K562 (cell line): ENCODE data around the gene HOXA5. TPM values are rescaled to one million over a fixed set of nuclear protein-coding genes. Genes with fewer than 3 reads are reported as not detected.

ENCODE experiments used
- ATAC-seq: fragments of 200-7000 bp; cut with Tn5 transposase; 3 replicates; pipeline ENCODE4 v1.9.1; 2020; ENCODE audit warnings: moderate library complexity
- BruUV-seq: library from RNA; stranded (reverse); fragments of 400-500 nt; replicated peaks from 2 replicates; lab custom pipeline; 2021; lab: Mats Ljungman, UMichigan
- CTCF ChIA-PET: fragments of 300-600 bp; formaldehyde crosslinking; extraction: SDS; loops from one replicate; lab custom pipeline; 2021; ENCODE audit warnings: low intra/inter-chr PET ratio; lab: Yijun Ruan, JAX
- POLR2A ChIA-PET: fragments of 300-600, 350-650 bp; sonication (Branson Sonifier 250); formaldehyde crosslinking; extraction: SDS; loops from one replicate; lab custom pipeline; 2021; ENCODE audit warnings: antibody characterized with exemption, inconsistent platforms; lab: Yijun Ruan, JAX
- DNase-seq, 4 experiments: peaks; one replicate each; pipeline versions ENCODE4 v3.0.0 to v3.0.0-alpha.2; 2011 to 2018; ENCODE audit warnings: low spot score in 3 of 4, mixed read lengths in 3 of 4; ENCODE audit errors: extremely low read depth in 1 of 4
- FAIRE-seq: peaks from 2 replicates; lab custom pipeline; 2011; peaks lifted over from hg19 to GRCh38; lab: Jason Lieb, UNC
- H2AFZ ChIP-seq: 2 replicates; pipeline ENCODE4 v1.6.0; 2011; ENCODE audit warnings: low read depth, low read length, control low read depth, inconsistent platforms
- H3K27ac ChIP-seq: fragments of 200-600 bp; 3 replicates; pipeline ENCODE4 v1.8.0; 2011; ENCODE audit warnings: low read depth, mild to moderate bottlenecking, control low read depth, inconsistent platforms, low read length, moderate library complexity, mixed read lengths; ENCODE audit errors: extremely low read depth
- H3K27me3 ChIP-seq, 2 experiments: fragments of 300-600 bp in 1 of 2; 2 replicates in 1 of 2; 3 replicates in 1 of 2; pipeline versions ENCODE4 v1.6.0 to v1.8.0; 2011; ENCODE audit warnings: inconsistent platforms in 2 of 2, low read length in 2 of 2, mild to moderate bottlenecking in 1 of 2, mixed read lengths in 1 of 2, moderate library complexity in 1 of 2; ENCODE audit not compliant: control insufficient read depth in 2 of 2, insufficient read depth in 2 of 2
- H3K36me3 ChIP-seq: fragments of 300-600 bp; 3 replicates; pipeline ENCODE4 v1.8.0; 2011; ENCODE audit warnings: mild to moderate bottlenecking, low read length, inconsistent platforms; ENCODE audit not compliant: control insufficient read depth, insufficient read depth
- H3K4me1 ChIP-seq, 2 experiments: fragments of 200-600 bp in 1 of 2; replicated peaks in 1 of 2; 2 replicates in 1 of 2; 3 replicates in 1 of 2; pipeline versions ENCODE4 v1.5.1 to v1.8.0; 2011; ENCODE audit warnings: inconsistent platforms in 2 of 2, low read length in 2 of 2, mild to moderate bottlenecking in 1 of 2, mixed read lengths in 1 of 2, moderate library complexity in 1 of 2; ENCODE audit not compliant: control insufficient read depth in 2 of 2, insufficient read depth in 2 of 2
- H3K4me2 ChIP-seq: 2 replicates; pipeline ENCODE4 v1.6.1; 2011; ENCODE audit warnings: low read length, control low read depth, inconsistent platforms, mixed read lengths; ENCODE audit not compliant: insufficient read depth
- H3K4me3 ChIP-seq: fragments of 200-600 bp; sonication (generic), shearing (Covaris generic); 2 replicates; pipeline ENCODE4 v1.5.1; 2016; ENCODE audit warnings: control low read depth, inconsistent platforms
- H3K79me2 ChIP-seq: fragments of 200-600 bp; 3 replicates; pipeline ENCODE4 v1.8.0; 2011; ENCODE audit warnings: low read length, inconsistent platforms; ENCODE audit not compliant: control insufficient read depth, insufficient read depth
- H3K9ac ChIP-seq, 2 experiments: 2 replicates each; pipeline versions ENCODE4 v1.6.0 to v1.6.1; 2011; ENCODE audit warnings: low read depth in 2 of 2, low read length in 2 of 2, control low read depth in 1 of 2, inconsistent platforms in 1 of 2, mild to moderate bottlenecking in 1 of 2, mixed read lengths in 1 of 2; ENCODE audit not compliant: insufficient read depth in 1 of 2
- H3K9me1 ChIP-seq: one replicate; pipeline ENCODE4 v1.6.0; 2011; ENCODE audit warnings: inconsistent platforms, mild to moderate bottlenecking, low read length, moderate library complexity; ENCODE audit not compliant: control insufficient read depth, insufficient read depth
- H3K9me3 ChIP-seq: replicated peaks from 2 replicates; pipeline ENCODE4 v1.5.1; 2011; ENCODE audit warnings: low read depth, low read length, inconsistent platforms; ENCODE audit not compliant: control insufficient read depth, insufficient read depth
- H4K20me1 ChIP-seq: replicated peaks from 2 replicates; pipeline ENCODE4 v1.6.1; 2011; ENCODE audit warnings: low read length, inconsistent platforms, mixed read lengths; ENCODE audit not compliant: control insufficient read depth, insufficient read depth
- CXXC5 ChIP-seq: fragments of 250-450 bp; sonication (Bioruptor Pico); IDR thresholded peaks from 2 replicates; pipeline ENCODE4 v1.8.0; 2022; ENCODE audit warnings: inconsistent platforms, mild to moderate bottlenecking, moderate library complexity
- E2F6 ChIP-seq, 2 experiments: IDR thresholded peaks; 2 replicates each; pipeline ENCODE4 v1.6.1; 2011; ENCODE audit warnings: borderline replicate concordance in 1 of 2, control low read depth in 1 of 2, low read depth in 1 of 2, low read length in 1 of 2, mild to moderate bottlenecking in 1 of 2, mixed read lengths in 1 of 2, moderate library complexity in 1 of 2; ENCODE audit not compliant: insufficient read depth in 1 of 2, insufficient read length in 1 of 2, poor library complexity in 1 of 2, severe bottlenecking in 1 of 2; ENCODE audit errors: extremely low read depth in 1 of 2
- MEIS2 ChIP-seq: fragments of 450-650 bp; IDR thresholded peaks from 2 replicates; pipeline ENCODE4 v1.6.1; 2014; ENCODE audit warnings: mild to moderate bottlenecking; ENCODE audit not compliant: partially characterized antibody
- MNT ChIP-seq, 2 experiments: fragments of 450-650 bp; conservative IDR thresholded peaks; 2 replicates each; pipeline ENCODE4 v1.6.1; 2017; ENCODE audit warnings: mild to moderate bottlenecking in 2 of 2, moderate library complexity in 2 of 2
- WGBS: fragments of 100-300 bp; shearing (Covaris generic); methylation state at CpG from one replicate; pipeline ENCODE4 v1.1.6; 2016; ENCODE audit warnings: low coverage, mixed read lengths; ENCODE audit not compliant: insufficient coverage; ENCODE audit errors: missing lambda C conversion rate; 5-methylcytosine and 5-hydroxymethylcytosine counted together
- in situ Hi-C: fragments of 300-500 bp; cut with MboI; formaldehyde crosslinking; loops from 4 replicates; pipeline ENCODE4 v1.15.0; 2018; ENCODE audit warnings: inconsistent platforms, mixed read lengths
- intact Hi-C: fragments of 100-400 bp; cut with micrococcal nuclease; formaldehyde crosslinking; loops from 2 replicates; pipeline ENCODE4 v1.14.2; 2022
- polyA plus RNA-seq, 8 experiments: library from polyadenylated mRNA; depleted of rRNA in 4 of 8; stranded (reverse) in 5 of 8; unstranded in 3 of 8; fragments of >200 nt; fragmentation: Nextera tagmentation in 2 of 8; fragmentation: Illumina TruSeq in 1 of 8; extraction: Ambion mirVana in 2 of 8; extraction: Trizol in 1 of 8; gene quantifications; 2 replicates each; pipeline versions ENCODE4 v1.2.1 to v1.2.3, GENCODE V29; 2011 to 2014; ENCODE audit warnings: inconsistent platforms in 1 of 8, missing spikeins in 1 of 8
- total RNA-seq, 7 experiments: library from RNA; depleted of rRNA in 6 of 7; stranded (reverse); fragments of >200 nt in 6 of 7; fragmentation: Illumina TruSeq in 2 of 7; extraction: Trizol in 2 of 7; gene quantifications; 2 replicates each; pipeline versions ENCODE4 v1.2.1 to v1.2.3, GENCODE V29; 2011 to 2021; ENCODE audit warnings: low replicate concordance in 1 of 7

Gene HOXA5
- total and polyA plus RNA-seq, 9 of the 15 experiments (the other 6 are each of a cell fraction or from before 2014, with no cell fraction given), result 0.13 TPM; not detected in 8

DNA sequence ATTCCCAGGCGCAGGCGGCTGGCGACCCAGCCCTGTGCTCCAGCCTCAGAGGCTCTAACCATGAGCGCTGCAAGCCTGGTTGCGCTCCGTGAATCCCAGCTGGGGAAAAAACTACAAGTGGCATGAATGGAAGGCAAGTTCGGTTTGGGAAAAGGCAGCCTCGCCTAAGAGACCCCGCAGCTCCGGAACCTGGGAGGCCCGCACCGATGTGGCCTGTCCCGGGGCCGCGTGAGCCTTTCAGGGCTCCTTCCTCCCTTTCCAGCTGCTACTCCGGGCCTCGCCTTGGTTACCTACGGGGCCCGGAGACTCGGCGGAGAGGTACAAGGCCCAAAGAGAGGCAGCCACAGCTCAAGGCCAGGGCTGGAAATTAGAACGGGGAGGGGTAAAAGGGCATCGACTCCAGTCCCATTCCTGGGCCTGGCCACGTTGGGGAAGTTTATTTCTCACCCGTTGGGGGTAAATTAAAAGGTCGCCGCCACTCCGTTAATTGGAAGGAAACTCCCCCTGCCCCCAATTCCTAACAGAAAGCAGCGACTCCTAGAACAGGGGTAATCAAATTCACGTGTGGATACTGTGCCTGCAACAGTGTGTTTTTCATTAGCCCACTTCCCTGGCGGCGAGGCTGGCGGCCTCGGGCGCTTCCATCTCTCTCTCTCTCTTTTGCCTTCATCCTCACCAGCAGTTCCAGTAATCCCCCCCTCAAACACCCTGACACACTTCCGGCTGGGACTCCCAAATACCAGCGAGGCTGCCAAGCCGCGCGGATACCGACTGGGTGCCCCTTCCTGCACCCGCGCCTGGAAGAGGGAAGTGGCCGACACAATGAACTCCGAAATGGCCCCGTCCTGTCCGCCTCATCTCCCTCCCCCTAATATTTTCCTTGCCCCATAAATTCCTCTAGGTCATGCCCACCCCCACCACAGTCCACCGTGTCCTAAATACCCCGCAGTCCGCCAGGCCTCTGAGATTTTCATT, 23.3 kb upstream of the HOXA5 start:
- WGBS, result 12% methylated on average over 36 of the region's 50 CpGs
- intact Hi-C loops, result no loop called here
- FAIRE-seq, result no peak
- TF ChIP-seq CXXC5 (CRISPR knock-in tag), result no peak
- TF ChIP-seq E2F6 (IDR thresholded peaks at IDR 0.05; ENCODE audit: borderline replicate concordance in 1 of 2, extremely low read depth in 1 of 2, insufficient read depth in 1 of 2, insufficient read length in 1 of 2, low read depth in 1 of 2, low read length in 1 of 2, poor library complexity in 1 of 2, severe bottlenecking in 1 of 2), result no peak
- no peak for TF ChIP-seq MNT (conservative IDR thresholded peaks at IDR 0.05)
- no peak for TF ChIP-seq MEIS2

More for the DNA sequence above, 23.3 kb upstream of the HOXA5 start:
- Histone ChIP-seq H3K4me3 (no peak overlapping the region), H3K9me1 (no peaks in the 10 kb centered on the region), H3K27me3 (peaks cover 37 to 73% of the 10 kb centered on the region in 2 experiments), H3K79me2 (no peaks in the 10 kb centered on the region), H3K4me1 (peaks cover 0 to 13% of the 10 kb centered on the region in 2 experiments; a peak in 2 of 5 replicates), H3K9me3 (no peaks in the 10 kb centered on the region), H2AFZ (no peak overlapping the region), H3K27ac (no peak overlapping the region), H3K36me3 (no peaks in the 10 kb centered on the region), H3K4me2 (no peak overlapping the region), H4K20me1 (no peaks in the 10 kb centered on the region), H3K9ac (no peak overlapping the region)
- no TSS peak for BruUV-seq
- DNase-seq (no peak), ATAC-seq (no peak)
- POLR2A ChIA-PET, result no interaction called here
- CTCF ChIA-PET, result interaction anchor here (0.6 kb wide), 1 partner anchor 17 kb away, joined by 3 read pairs; no protein-coding TSS in a partner anchor
- in situ Hi-C loops, result loop anchor here (5.0 to 25.0 kb wide), 4 partner anchors 655 to 1280 kb away; no protein-coding TSS in a partner anchor
